ENCODE measurements around the gene SECTM1.
A peak's percentile ranks its signal among the peaks of the same experiment; 100 is the strongest.

Gene SECTM1

DNA sequence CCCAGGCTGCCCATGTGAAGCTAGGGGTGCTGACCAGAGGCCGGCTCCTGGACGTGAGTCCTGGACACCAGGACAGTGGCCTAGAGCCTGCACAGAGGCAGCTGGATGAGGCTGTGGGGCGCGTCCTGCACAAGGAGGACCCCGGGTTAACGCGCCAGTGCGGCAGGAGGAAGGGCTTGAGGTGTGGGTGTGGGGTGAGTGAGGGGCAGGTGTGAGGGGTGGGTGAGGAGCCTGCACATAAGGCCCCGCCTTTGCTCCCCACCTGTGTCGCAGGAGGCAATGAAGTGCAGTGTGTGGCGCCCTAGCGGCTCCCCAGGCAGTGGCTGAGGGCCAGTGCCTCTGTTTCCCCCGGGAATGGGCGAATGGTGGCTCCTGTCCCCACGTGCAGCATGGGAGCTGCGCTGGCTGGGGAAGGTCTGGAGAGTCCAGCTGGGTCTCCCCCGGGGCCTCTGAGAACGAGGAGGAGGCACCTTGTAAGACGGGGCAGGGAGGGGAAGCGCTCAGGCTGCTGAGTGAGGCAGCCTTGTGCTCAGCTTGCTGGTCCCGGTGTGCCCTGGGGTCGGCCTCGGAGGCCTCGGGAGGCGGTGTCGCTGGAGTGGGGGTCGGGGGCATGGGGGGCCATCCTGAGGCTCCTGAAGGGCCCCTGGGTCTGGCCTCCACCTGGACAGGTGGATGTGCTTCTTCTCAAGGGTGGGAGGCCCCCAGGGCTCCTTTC is 19.4 kb downstream of the SECTM1 start:
- no peak for DNase-seq

DNA sequence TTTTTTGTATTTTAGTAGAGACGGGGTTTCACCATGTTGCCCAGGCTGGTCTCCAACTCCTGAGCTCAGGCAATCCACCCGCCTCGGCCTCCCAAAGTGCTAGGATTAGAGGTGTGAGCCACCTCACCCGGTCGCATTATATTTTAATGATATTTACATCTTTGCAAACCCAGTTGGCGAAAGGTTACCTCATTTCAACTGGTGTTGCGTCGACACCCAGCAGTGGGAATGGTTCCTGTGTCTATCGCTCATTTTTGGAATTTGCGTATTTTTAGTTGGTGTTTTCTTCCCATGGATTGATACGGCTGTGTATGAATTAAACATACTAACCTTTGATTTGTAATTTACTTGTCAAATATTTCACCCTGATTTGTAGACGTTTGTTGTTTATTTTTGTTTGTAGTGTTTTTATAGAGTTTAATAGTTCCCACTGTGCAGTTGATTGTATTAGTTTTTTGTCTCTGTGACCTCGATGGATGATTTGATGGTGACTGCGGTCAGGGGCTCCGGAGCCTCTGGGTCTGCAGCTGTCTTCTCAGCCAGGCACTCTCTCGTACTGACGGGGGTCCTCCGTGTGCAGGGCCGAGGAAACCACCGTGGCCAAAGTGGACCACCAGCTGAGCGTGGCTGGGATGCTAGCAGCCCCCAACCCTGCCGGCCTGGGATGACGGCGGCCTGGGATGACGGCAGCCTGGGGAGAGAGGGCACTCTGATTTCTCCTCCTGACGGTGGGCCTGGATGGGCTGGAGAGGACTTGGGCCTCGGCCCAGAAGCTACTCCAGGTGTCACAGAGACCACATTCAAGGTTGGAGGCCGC is 20.2 kb downstream of the SECTM1 start:
- DNase-seq = no peak

DNA sequence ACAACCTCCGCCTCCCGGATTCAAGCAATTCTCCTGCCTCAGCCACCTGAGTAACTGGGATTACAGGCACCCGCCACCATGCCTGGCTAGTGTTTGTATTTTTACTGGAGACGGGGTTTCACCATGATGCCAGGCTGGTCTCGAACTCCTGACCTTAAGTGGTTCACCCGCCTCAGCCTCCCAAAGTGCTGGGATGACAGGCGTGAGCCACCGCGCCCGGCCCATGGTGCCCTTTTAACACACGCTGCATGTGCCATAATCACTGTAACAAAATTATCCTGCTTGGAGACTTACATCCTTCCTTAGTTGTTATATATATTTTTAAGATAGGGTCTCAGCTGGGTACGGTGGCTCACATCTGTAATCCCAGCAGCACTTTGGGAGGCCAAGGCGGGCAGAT is 21.6 kb downstream of the SECTM1 start:
- no peak for DNase-seq

DNA sequence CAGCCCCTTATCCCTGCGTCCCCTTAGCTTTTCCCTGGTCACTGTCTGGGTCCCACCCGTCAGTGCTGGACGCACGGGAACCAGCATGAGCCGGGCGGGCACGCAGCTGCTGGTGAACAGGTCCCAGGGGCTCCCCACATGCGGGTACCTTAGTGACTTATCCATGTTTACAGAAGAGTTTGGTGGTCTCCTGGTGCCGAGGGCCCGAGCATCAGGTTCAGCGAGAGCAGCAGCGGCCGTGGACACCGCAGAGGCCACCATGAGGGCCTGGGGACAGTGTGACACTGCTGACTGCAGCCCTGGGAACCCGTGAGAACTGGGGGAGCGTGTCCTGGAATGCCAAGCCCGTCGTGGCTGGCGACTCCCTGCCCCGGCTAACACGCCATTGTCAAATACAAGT is 22.7 kb downstream of the SECTM1 start:
- DNase-seq = no peak

DNA sequence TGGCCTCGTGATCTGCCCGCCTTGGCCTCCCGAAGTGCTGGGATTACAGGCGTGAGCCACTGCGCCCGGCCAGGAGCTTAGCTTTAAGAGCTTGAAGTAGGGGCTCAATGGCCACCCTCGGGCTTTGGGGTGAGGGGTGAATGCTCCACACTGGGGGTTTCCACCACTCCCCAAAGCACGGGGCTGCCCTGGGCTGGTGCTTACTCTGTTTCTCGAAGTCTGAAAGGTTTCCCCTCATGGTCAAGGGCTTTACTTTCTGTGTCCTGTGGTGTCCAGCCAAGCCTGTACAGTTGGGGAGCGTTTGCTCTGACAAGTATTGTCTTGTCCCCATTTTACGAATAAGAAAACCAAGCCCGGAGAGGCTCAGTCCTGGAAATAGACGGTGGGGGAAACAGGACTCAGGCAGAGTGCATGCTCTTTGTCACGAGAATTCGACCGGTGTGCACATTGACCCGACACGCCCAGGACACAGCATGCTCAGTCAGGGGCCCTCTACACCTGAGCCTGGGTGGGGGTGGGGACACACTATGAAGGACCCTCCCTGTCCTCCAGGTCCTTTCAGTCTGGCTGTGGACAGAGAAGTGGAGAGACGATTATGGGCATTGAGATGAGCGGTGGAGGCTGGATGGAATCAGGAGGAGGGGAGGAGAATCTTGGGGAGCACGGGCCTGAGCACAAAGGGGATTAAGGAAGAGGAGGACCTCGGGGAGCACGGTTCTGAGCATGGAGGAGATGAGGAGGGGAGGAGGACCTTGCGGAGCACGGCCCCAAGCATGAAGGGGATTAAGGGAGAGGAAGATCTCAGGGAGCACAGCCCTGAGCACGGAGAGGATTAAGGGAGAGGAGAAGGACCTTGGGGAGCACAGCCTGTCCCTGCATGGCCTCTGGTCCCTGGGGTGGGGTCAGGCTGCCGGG is 23.7 kb downstream of the SECTM1 start:
- DNase-seq = no peak

DNA sequence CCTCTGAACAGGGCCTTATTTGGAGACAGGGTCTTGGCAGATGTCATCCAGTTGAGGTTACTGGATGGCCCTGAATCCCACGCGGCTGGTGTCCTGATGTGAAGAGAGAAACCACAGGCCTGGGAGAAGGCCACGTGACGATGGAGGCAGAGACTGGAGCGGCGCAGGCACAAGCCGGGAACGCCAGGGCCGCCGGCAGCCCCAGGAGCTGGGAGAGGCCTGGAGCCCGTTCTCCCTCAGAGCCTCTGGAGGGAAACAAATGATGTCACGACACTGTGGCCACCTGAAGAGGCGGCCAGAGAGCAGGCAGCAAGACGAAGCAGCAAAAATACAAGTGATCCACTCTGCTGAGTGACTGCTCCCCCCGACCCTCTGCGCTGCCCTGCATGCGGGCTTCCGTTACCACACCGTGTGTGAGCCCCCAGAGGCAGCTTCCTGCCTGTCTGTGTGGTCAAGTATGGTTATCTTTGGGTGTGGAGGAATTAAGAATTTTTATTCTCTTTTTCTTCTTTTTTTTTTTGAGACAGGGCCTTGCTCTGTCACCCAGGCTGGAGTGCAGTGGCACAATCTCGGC is 27.8 kb downstream of the SECTM1 start:
- DNase-seq = no peak

DNA sequence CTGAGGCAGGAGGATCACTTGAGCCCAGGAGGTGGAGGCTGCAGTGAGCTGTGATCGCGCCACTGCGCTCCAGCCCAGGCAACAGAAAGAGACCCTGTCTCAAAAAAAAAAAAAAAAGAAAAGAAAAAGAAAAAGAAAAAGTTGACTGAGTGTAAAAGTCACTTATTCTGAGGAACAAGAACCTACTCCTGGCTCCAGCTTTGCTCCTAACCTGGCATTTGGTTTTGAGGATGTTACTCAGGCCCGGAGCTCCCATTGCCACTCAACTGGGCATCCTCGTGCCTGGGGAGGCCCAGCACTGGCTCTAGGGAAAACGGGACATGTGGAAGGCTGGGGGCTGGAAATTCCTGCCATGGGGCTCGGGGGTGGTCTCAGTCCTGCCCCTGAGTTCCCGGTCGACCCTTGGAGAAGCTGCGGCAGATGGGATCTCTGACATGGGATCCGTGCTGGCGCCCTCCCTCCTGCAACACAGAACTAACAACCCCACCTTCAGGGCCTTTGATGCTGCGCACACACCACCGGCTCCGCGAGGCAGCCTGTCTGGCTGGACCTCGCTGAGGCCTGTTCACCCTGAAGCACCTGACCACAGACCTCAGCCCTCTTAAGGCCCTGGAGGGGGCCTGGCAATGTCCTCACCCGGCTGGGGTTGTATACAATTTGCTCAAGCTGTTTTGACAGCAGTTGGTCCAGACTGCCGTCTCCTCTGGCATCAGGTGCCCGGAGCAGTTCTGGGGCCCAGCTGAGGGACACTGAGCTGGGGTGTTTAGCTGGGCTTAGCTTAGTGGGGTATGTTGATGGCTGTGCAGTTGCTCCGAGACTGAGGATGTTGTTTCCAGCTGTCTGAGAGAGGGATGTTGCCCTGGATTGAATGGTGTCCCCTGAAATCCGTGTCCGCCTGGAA is 28.5 kb downstream of the SECTM1 start:
- no peak for DNase-seq

DNA sequence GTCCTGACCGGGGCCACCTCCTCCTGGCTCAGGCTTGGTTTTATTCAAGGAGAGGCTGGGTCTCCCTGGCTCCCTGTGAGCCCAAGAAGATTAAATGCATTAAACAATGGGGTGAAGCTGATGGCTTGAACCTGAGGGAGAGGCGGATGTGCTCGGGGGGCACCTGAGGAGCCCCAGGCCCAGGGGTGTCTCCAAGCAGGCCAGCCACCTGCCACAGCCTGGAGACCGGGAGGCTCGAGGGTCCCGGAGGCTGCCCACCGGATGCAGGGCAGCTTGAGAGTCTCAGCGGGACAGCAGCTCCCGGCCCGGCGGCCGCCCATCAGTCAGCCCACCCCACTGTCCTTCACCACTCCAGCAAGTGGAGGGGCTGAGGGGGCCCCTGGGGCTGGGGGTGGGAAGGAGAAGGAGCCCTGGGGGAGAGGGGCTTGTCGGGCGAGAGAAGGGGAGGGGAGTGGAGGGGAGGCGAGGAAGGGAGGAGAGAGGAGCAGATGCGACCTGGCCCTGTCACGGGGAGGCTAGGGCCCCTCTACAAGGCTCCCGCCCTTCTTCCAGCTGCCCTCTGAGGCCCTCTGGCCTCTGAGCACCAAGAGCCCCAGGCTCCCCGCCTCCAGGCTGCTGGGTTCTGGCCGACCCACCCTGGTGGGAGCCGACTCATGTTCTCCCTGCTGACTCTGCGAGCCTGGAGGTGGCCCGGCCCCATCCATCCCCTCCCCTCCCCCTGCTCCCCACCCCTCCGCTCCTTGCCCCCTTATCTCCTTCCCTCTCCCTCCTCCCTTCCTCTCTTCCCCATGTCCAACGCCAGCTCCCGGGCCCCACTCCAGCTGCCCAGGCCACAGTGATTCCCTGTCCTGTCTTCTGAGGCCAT is 29.4 kb downstream of the SECTM1 start:
- no peak for DNase-seq

DNA sequence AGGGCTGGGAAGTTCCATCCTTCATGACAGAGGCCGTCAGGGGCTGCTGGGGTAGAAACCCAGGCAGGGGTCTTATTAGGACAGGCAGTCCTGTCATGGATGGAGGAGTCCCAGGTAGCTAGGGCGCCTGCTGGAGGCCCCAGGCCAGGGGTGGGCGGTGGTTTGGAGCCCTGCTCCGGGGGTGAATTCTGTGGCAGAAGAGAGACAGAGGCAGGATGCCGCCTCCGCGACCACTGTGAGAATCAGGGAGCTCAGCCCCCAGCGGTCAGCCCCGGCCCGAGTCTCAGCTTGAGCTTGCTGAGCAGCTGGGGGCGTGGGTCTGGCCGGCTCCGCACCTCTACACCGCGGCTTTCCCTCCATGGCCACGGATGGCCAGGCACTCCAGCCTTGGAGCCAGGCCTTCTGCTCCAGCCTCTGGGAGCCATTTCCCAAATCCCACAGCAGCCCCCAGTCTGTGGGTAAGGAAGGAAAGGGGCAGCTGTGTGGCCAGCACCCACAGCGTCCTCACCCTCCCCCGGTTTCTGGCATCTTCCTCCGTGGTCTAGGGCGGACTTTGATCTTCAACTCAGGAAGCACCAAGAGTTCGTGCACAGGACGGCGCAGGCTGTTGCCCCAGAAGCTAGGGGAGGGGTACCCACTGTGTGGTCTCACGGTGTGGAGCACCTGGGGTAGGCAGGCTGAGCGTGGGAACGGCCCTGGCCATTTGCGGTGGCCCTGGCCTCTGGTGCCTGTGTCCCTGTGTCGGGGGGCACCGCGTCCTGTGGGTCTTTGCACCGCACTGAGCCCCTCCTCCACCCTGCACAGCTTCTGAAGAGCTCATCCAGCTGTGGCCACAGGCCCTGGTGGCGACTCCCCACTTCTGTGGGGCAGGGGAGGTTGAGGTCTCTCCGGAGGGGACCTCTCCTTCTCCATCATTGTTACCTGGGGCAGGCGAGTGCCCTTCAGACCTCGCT is 30.3 kb downstream of the SECTM1 start:
- DNase-seq = no peak

DNA sequence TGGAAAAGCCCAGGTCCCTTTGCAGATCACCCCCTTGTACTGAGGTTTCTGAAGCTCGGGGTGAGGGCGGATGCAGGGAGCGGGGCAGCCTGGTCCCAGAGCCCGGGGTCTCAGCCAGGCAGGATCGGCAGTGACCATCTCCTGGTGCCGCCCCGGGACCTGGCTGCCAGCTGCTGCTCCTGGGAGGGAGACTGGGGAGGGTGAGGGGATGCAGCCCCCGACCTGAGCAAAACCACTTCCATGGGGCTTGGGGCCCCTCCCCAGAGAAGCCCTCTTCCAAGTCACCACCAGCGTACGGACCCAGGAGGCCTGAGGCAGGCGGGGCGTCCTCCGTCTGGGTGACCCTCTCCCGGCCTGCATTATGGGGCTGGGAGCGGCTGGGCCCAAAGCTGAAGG is 31.0 kb downstream of the SECTM1 start:
- no peak for DNase-seq

DNA sequence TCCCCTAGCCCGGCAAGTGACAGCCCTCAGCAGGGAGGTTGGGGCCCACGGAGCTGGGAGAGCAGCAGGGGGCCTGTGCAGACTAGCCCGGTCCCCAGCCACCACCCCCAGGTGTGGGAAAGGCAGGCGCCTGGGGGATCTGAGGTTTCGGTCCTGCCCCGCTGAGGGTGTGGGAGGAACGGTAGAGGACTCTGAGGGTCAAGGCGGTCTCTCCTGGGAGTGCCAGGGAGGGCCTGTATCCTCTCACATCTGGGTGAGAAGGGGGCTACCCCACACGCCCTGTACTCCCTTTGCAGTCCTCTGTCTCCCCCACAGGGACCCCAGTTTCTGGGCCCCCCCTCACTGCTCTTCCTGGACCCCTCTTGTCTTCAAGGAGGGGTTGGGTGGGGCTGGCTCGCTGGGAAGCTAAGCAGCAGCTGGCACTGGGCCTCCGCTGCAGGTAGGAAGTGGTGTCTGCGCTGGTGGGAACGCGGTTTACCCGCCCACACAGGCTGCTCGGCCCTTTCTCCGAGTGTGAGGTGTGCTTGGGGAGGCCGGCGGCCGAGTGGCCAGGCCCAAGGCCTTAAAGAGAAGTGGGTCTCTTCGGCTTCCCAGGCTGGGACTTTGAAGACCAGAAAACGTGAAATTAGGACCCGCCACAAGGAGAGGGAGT is 31.5 kb downstream of the SECTM1 start:
- no peak for DNase-seq

DNA sequence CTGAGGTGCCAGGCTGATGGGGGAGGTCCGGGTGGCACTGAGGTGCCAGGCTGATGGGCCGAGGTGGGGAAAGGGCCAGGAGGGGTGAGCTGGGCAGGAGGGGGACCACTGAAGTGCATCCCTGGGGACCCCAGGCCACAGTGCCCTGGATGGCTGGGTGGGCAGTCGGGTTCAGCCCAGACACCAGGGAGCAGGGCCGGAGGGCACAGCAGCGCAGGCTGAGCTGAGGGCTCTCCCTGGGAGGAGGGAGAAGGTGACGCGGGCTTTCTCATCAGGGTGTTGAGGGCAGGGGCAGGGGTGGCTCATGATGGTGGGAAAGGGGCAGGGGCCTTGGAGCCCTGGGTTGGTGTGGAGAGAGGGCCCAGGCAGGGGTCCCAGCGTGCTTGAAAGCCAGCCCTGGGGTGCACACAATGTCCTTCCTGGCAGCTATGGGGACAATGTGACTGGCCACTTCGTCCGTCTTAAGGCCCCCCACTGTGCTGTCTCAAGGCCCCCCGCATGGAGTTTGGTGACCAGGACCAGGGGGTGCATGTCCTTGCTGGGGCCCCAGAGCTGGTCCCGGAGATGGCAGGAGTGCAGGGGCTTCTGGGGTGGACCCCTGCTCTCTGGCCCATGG is 32.2 kb downstream of the SECTM1 start:
- no peak for DNase-seq

DNA sequence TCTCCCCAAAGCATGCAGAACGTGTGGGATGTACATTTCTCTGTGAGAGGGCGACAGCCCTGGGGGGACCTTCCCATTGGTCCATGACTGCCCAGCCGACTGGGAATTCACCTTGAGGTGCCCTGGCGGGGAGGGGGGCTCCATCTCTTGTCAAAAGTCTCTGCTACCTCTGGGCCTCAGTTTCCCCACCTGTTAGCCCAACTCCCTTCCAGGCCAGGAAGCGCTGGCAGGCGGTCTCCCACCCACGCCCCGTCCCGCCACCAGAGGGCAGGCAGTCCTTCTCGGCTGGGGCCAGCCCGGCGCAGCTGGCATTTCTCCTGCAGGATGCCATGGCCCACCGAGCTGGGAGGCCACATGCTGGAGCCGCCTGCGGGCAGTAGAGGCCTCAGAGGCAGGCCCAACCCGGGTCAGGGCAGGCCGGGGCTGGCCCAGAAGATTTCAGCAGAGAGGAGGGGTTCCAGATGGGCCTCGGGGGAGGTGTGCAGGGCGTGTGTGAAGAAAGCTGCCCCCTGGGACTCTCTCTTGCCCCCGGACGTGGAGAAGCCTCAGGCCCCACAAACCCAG is 32.8 kb downstream of the SECTM1 start:
- DNase-seq = peak; percentile 47

DNA sequence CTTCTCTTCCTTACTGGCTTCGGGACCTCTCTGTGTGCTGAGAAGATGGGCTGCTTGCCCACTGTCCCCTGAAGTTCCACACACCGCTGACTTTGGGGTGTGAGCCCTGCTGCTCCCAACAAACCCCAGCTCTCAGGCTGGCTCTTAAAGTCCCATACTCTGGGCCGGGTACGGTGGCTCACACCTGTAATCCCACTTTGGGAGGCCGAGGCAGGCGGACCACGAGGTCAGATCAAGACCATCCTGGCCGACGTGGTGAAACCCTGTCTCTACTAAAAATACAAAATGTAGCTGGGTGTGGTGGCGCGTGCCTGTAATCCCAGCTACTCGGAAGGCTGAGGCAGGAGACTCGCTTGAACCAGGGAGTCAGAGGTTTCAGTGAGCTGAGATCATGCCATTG is 33.3 kb downstream of the SECTM1 start:
- DNase-seq = no peak

DNA sequence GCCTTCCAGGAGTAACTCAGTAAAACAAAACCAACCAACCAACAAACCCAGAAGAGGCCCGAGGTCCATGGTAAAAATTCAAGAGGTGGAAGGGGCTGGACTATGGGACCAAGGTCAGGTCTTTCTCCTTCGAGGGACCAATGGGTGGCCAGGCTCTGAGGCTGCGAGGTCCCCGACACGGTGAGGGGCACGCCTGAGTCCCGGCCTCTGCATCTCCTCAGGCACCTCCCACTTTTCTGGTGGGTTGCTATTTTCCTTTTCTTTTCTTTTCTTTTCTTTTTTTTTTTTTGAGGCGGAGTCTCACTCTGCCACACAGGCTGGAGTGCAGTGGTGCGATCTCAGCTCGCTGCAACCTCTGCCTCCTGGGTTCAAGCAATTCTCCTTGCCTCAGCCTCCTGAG is 34.1 kb downstream of the SECTM1 start:
- DNase-seq = no peak

DNA sequence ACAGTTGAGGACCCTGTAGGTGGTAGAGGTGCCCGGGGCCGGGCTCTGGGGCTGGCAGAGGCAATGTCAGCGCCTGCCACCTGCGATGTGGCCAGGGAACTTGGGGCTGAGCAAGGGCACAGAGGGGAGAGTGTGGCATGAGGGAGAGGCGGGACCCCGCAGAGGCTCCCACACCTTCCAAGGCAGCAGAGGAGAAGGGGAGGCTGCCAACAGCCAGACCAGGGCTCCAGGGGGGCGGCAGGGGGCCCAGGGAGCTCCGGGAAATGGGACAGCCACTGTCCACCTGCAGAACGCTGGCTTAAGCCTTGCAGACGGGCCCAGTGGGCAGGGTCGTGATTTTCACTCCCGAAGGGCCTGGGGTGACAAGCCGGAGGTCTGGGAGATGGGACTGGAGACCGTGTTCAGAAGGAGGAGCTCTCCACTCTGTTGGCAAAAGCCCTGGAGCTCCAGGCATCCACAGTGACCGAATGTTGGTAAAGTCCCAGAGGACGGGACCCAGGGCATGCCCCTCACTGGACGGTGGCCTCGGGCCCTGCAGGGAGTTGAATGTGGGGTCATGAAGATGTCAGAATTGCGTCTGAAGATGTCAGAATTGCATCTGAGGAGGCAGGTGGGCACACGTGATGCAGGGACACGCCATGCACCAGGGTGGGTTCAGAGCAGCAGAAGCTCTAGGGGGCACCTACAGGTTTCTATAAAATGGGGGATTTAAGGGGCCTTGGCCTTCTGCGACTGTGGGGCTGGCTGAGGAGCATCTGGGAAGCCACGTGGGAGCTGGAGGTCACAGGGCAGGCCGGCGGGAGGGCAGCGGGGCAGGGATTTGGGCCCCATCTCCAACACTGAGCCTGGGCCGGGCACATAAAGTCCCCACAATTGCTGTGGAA is 34.8 kb downstream of the SECTM1 start:
- DNase-seq = no peak
